H9 (cell line): ENCODE measurements around the gene ASXL1. TPM values are rescaled to one million over a fixed set of nuclear protein-coding genes. Genes with fewer than 3 reads are reported as not detected.
A peak's percentile ranks its signal among the peaks of the same experiment; 100 is the strongest.

ENCODE experiments used
- DNase-seq: peaks from one replicate; pipeline ENCODE4 v3.0.0-alpha.2; 2017
- H2AFZ ChIP-seq: one replicate; pipeline ENCODE4 v1.6.1; 2013; ENCODE audit warnings: mild to moderate bottlenecking, low read length, control low read depth, moderate library complexity
- H2AK5ac ChIP-seq: 2 replicates; pipeline ENCODE4 v1.6.1; 2013; ENCODE audit warnings: low read length, control low read depth, mixed read lengths; ENCODE audit not compliant: insufficient read length
- H2BK120ac ChIP-seq: one replicate; pipeline ENCODE4 v1.6.1; 2013; ENCODE audit warnings: low read depth, mild to moderate bottlenecking, low read length, control low read depth, inconsistent platforms; ENCODE audit not compliant: poor library complexity, severe bottlenecking
- H2BK12ac ChIP-seq: 2 replicates; pipeline ENCODE4 v1.6.1; 2013; ENCODE audit warnings: low read length, control low read depth, mixed read lengths, low read depth; ENCODE audit not compliant: insufficient read length
- H2BK15ac ChIP-seq: 2 replicates; pipeline ENCODE4 v1.6.1; 2013; ENCODE audit warnings: low read depth, low read length, control low read depth
- H2BK20ac ChIP-seq: one replicate; pipeline ENCODE4 v1.6.1; 2013; ENCODE audit warnings: low read depth, mild to moderate bottlenecking, low read length, control low read depth, inconsistent platforms; ENCODE audit not compliant: poor library complexity, severe bottlenecking
- H2BK5ac ChIP-seq: 2 replicates; pipeline ENCODE4 v1.6.1; 2013; ENCODE audit warnings: low read length, control low read depth, mixed read lengths; ENCODE audit not compliant: insufficient read length
- H3K14ac ChIP-seq: 2 replicates; pipeline ENCODE4 v1.6.1; 2013; ENCODE audit warnings: low read length, control low read depth; ENCODE audit not compliant: insufficient read depth
- H3K18ac ChIP-seq: 2 replicates; pipeline ENCODE4 v1.6.1; 2013; ENCODE audit warnings: low read depth, mild to moderate bottlenecking, mixed read lengths, low read length, control low read depth; ENCODE audit not compliant: insufficient read length
- H3K23ac ChIP-seq: 2 replicates; pipeline ENCODE4 v1.6.1; 2013; ENCODE audit warnings: low read length, control low read depth, mixed read lengths, low read depth; ENCODE audit not compliant: insufficient read length
- H3K23me2 ChIP-seq: 2 replicates; pipeline ENCODE4 v1.6.1; 2013; ENCODE audit warnings: low read depth, mild to moderate bottlenecking, mixed read lengths, low read length, control low read depth; ENCODE audit not compliant: insufficient read length, poor library complexity, severe bottlenecking
- H3K27ac ChIP-seq: 2 replicates; pipeline ENCODE4 v1.5.1; 2013; ENCODE audit warnings: low read length, control low read depth, mixed read lengths, low read depth; ENCODE audit not compliant: insufficient read length
- H3K27me3 ChIP-seq: 2 replicates; pipeline ENCODE4 v1.6.1; 2013; ENCODE audit warnings: low read length, control low read depth, inconsistent platforms; ENCODE audit not compliant: insufficient read depth
- H3K4ac ChIP-seq: 2 replicates; pipeline ENCODE4 v1.6.1; 2013; ENCODE audit warnings: low read depth, mild to moderate bottlenecking, control low read depth, inconsistent platforms, low read length, moderate library complexity
- H3K4me1 ChIP-seq: 2 replicates; pipeline ENCODE4 v1.6.1; 2013; ENCODE audit warnings: low read length, control low read depth, inconsistent platforms; ENCODE audit not compliant: insufficient read depth
- H3K4me2 ChIP-seq: 2 replicates; pipeline ENCODE4 v1.6.1; 2013; ENCODE audit warnings: low read length, control low read depth, mixed read lengths; ENCODE audit not compliant: insufficient read length, insufficient read depth
- H3K56ac ChIP-seq: 2 replicates; pipeline ENCODE4 v1.6.1; 2013; ENCODE audit warnings: low read depth, mild to moderate bottlenecking, mixed read lengths, low read length, control low read depth; ENCODE audit not compliant: insufficient read length
- H3K79me1 ChIP-seq: 2 replicates; pipeline ENCODE4 v1.6.1; 2013; ENCODE audit warnings: low read depth, mild to moderate bottlenecking, moderate library complexity, low read length, control low read depth, inconsistent platforms; ENCODE audit not compliant: insufficient read depth, poor library complexity, severe bottlenecking
- H3K79me2 ChIP-seq: 2 replicates; pipeline ENCODE4 v1.6.1; 2013; ENCODE audit warnings: low read length, control low read depth, inconsistent platforms; ENCODE audit not compliant: insufficient read depth
- H3K9ac ChIP-seq: 2 replicates; pipeline ENCODE4 v1.6.1; 2013; ENCODE audit warnings: low read length, control low read depth, mixed read lengths; ENCODE audit not compliant: insufficient read length; ENCODE audit errors: extremely low read depth
- H3K9me3 ChIP-seq: one replicate; pipeline ENCODE4 v1.6.1; 2013; ENCODE audit warnings: low read depth, low read length, inconsistent platforms; ENCODE audit not compliant: control insufficient read depth
- H3T11ph ChIP-seq: one replicate; pipeline ENCODE4 v1.6.1; 2013; ENCODE audit warnings: mild to moderate bottlenecking, low read length, control low read depth, inconsistent platforms
- H4K20me1 ChIP-seq: one replicate; pipeline ENCODE4 v1.6.1; 2013; ENCODE audit not compliant: control insufficient read depth, insufficient read length, insufficient read depth
- H4K5ac ChIP-seq: 2 replicates; pipeline ENCODE4 v1.6.1; 2013; ENCODE audit warnings: low read depth, mild to moderate bottlenecking, mixed read lengths, low read length, control low read depth; ENCODE audit not compliant: insufficient read length
- H4K8ac ChIP-seq: replicated peaks from 2 replicates; pipeline ENCODE4 v1.6.1; 2013; ENCODE audit warnings: low read length, control low read depth, mixed read lengths, low read depth; ENCODE audit not compliant: insufficient read length
- H4K91ac ChIP-seq: 2 replicates; pipeline ENCODE4 v1.6.1; 2013; ENCODE audit warnings: low read depth, mild to moderate bottlenecking, moderate library complexity, mixed read lengths, low read length, control low read depth; ENCODE audit not compliant: insufficient read length
- H3K27ac Mint-ChIP-seq, 3 experiments: 2 replicates in 2 of 3; 3 replicates in 1 of 3; pipeline ENCODE4 v1.8.0; 2020 to 2021; ENCODE audit warnings: mixed read lengths in 3 of 3, mild to moderate bottlenecking in 1 of 3, moderate library complexity in 1 of 3
- H3K27me3 Mint-ChIP-seq: 2 replicates; pipeline ENCODE4 v1.8.0; 2021; ENCODE audit warnings: low read depth, mild to moderate bottlenecking, moderate library complexity, mixed read lengths
- H3K36me3 Mint-ChIP-seq, 3 experiments: 2 replicates in 2 of 3; 3 replicates in 1 of 3; pipeline ENCODE4 v1.8.0; 2020 to 2021; ENCODE audit warnings: low read depth in 3 of 3, mixed read lengths in 3 of 3; ENCODE audit not compliant: insufficient read depth in 1 of 3
- H3K4me1 Mint-ChIP-seq, 2 experiments: 2 replicates each; pipeline ENCODE4 v1.8.0; 2020; ENCODE audit warnings: mixed read lengths in 2 of 2
- H3K4me3 Mint-ChIP-seq, 2 experiments: 2 replicates in 1 of 2; 3 replicates in 1 of 2; pipeline ENCODE4 v1.8.0; 2020 to 2021; ENCODE audit warnings: mild to moderate bottlenecking in 2 of 2, mixed read lengths in 2 of 2, moderate library complexity in 1 of 2
- H3K9me3 Mint-ChIP-seq, 2 experiments: 2 replicates in 1 of 2; 3 replicates in 1 of 2; pipeline ENCODE4 v1.8.0; 2020; ENCODE audit warnings: mild to moderate bottlenecking in 2 of 2, mixed read lengths in 2 of 2, moderate library complexity in 1 of 2
- CTCF ChIP-seq: fragments of 200-600 bp; sonication (generic); conservative IDR thresholded peaks from 3 replicates; pipeline ENCODE4 v1.8.0; 2021; ENCODE audit warnings: antibody characterized with exemption, mild to moderate bottlenecking
- WGBS: extraction: QIAGEN DNeasy Blood & Tissue Kit; methylation state at CpG from one replicate; pipeline ENCODE4 v1.1.7; 2013; ENCODE audit warnings: missing lambda C conversion rate, low lambda C conversion rate, mixed read lengths; ENCODE audit not compliant: insufficient read length; ENCODE audit errors: extremely low coverage; 5-methylcytosine and 5-hydroxymethylcytosine counted together
- total RNA-seq: library from RNA; stranded (reverse); gene quantifications from 2 replicates; pipeline ENCODE4 v1.2.1, GENCODE V29; 2021

Gene ASXL1
- total RNA-seq, 1 experiment from 2014 or later = 39.5 TPM

GRCh38 chr20:32467506-32468312 lies 109.6 kb downstream of the ASXL1 start:
- Mint-ChIP-seq H3K27me3 (no peaks in the 10 kb centered on the region), H3K27ac (peak overlapping the region in 1 of 3 experiments; percentile 82; a peak in 2 of 7 replicates), H3K4me1 (peaks cover 30 to 31% of the 10 kb centered on the region in 2 experiments), H3K4me3 (no peak overlapping the region), H3K9me3 (no peaks in the 10 kb centered on the region), H3K36me3 (peaks cover 0 to 22% (median 10%) of the 10 kb centered on the region in 3 experiments; a peak in 5 of 7 replicates)
- Histone ChIP-seq H3K23me2 (no peaks in the 10 kb centered on the region), H3K4ac (no peak overlapping the region), H3K9ac (no peak overlapping the region), H3K27me3 (no peaks in the 10 kb centered on the region), H2BK5ac (no peak overlapping the region), H2BK15ac (no peak overlapping the region), H3K79me1 (no peaks in the 10 kb centered on the region), H3K4me1 (no peaks in the 10 kb centered on the region), H3K14ac (no peak overlapping the region; the same call in 1 of the 2 replicates), H3K27ac (no peak overlapping the region), H3K4me2 (no peak overlapping the region), H2BK120ac (no peak overlapping the region), H2AFZ (no peak overlapping the region), H4K91ac (no peak overlapping the region), H4K20me1 (peaks cover 4% of the 10 kb centered on the region), H4K5ac (no peak overlapping the region), H4K8ac (no peak overlapping the region), H3K18ac (no peak overlapping the region), H3K79me2 (no peaks in the 10 kb centered on the region), H3K23ac (no peak overlapping the region), H2AK5ac (no peak overlapping the region), H3K56ac (no peak overlapping the region), H3K9me3 (no peaks in the 10 kb centered on the region), H3T11ph (no peak overlapping the region), H2BK12ac (no peak overlapping the region), H2BK20ac (no peak overlapping the region)
- no peak for DNase-seq
- no peak for TF ChIP-seq CTCF
- WGBS = no CpG with 5 or more reads among the region's 12 CpGs
